PC-9 (cell line): Measurements from ENCODE around the gene ABCA8.

Experiments
- EZH2 ChIP-seq: fragments of 200-600 bp; sonication (generic); IDR thresholded peaks from 2 replicates; pipeline ENCODE4 v1.8.0; 2017; ENCODE audit warnings: antibody characterized with exemption, low read depth
- TF ChIP-seq, protein P1 (sequence below): fragments of 200-600 bp; sonication (generic); conservative IDR thresholded peaks from 2 replicates; pipeline ENCODE4 v1.6.1; 2017; ENCODE audit warnings: mixed run types, antibody characterized with exemption, mild to moderate bottlenecking, moderate library complexity

DNA sequence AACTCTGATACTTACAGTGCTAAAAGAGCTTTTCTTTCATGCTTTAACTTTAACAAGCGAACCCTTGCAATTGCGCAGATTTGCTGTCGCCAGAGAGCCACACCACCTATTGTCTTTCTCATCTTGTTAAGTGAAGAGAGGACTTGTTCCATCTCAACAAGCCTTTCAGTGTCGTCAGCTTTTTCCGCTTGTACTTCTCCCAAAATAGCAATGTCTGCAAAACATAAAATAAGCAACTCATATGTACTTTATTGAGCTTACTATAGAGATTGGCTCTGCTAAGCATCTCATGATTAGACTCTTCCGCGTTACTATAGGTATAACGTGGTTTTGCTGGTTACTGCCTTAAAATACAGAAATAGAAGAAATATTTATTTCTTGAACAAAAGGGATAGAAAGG is 51.9 kb downstream of the ABCA8 start:
- no peak for TF ChIP-seq EZH2
- TF ChIP-seq, protein P1, sequence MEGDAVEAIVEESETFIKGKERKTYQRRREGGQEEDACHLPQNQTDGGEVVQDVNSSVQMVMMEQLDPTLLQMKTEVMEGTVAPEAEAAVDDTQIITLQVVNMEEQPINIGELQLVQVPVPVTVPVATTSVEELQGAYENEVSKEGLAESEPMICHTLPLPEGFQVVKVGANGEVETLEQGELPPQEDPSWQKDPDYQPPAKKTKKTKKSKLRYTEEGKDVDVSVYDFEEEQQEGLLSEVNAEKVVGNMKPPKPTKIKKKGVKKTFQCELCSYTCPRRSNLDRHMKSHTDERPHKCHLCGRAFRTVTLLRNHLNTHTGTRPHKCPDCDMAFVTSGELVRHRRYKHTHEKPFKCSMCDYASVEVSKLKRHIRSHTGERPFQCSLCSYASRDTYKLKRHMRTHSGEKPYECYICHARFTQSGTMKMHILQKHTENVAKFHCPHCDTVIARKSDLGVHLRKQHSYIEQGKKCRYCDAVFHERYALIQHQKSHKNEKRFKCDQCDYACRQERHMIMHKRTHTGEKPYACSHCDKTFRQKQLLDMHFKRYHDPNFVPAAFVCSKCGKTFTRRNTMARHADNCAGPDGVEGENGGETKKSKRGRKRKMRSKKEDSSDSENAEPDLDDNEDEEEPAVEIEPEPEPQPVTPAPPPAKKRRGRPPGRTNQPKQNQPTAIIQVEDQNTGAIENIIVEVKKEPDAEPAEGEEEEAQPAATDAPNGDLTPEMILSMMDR: no peak
